ENCODE results near the gene MECR. TPM values are rescaled to one million over a fixed set of nuclear protein-coding genes. Genes with fewer than 3 reads are reported as not detected.

MECR gene, protein sequence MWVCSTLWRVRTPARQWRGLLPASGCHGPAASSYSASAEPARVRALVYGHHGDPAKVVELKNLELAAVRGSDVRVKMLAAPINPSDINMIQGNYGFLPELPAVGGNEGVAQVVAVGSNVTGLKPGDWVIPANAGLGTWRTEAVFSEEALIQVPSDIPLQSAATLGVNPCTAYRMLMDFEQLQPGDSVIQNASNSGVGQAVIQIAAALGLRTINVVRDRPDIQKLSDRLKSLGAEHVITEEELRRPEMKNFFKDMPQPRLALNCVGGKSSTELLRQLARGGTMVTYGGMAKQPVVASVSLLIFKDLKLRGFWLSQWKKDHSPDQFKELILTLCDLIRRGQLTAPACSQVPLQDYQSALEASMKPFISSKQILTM
- 10 to 100 TPM; 24.5 to 26.9 TPM for total RNA-seq

DNA sequence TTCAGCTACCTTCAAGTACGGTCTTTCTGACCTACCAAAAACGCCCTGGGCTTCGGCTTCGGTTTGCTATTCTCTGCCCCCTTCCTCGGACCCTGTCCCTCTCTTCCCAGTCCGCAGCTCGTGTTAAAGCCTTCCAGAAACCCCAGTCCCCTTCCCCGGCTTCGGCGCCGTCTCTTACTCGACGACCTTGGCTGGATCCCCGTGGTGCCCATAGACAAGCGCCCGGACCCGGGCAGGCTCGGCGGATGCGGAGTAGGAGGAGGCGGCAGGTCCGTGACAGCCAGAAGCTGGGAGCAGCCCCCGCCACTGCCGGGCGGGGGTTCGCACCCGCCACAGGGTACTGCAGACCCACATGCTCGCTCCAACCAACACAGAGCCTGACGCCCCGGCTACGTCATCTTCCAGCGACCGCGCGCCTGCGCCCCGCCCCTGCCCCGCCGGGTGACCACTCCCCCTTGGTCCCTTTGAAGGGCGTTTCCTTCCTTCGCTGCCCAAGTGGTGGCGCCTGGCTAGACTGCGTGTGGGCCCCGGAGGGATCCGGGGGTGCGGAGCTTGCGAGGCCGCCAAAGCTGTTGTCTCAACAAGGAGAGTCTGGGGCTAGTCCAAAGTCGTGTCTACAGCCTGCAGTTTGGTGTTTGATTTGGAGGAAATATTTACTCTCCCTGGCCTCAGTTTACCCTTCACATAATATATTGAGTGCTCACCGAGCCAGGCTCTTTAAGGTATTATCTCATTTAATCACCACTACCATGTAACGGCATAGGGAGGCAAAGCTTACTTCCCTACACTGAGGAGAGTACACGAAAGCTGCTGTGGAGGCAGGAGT, at the start of gene MECR:
TSS of gene MECR (minus strand) at position 382 of the 826 bp plus-strand sequence. CDS start at position 354, 28 bp downstream.
- CTCF ChIA-PET, result interaction anchor here (0.9 to 1.6 kb wide), 5 partner anchors 9 to 1477 kb away, joined by 3 to 4 read pairs (median 3); partner anchors contain the start of gene SRSF4
- Mint-ChIP-seq H3K4me3 (peak within 1 kb of the TSS; percentile 96), H3K4me1 (peaks cover 19% of the 10 kb centered on the region), H3K27ac (peak within 1 kb of the TSS; percentile 94), H3K9me3 (ENCODE audit: low read depth) (no peaks in the 10 kb centered on the region), H3K36me3 (no peaks in the 10 kb centered on the region), H3K27me3 (peaks cover 18% of the 10 kb centered on the region)
- ATAC-seq (peak; percentile 99), DNase-seq (peak; percentile 96)

GRCh38 chr1:29279951-29280391, 49.2 kb upstream of the MECR start:
- H3K27me3 Mint-ChIP-seq, result peaks cover 9% of the 10 kb centered on the region
- CTCF ChIA-PET, result no interaction called here

DNA sequence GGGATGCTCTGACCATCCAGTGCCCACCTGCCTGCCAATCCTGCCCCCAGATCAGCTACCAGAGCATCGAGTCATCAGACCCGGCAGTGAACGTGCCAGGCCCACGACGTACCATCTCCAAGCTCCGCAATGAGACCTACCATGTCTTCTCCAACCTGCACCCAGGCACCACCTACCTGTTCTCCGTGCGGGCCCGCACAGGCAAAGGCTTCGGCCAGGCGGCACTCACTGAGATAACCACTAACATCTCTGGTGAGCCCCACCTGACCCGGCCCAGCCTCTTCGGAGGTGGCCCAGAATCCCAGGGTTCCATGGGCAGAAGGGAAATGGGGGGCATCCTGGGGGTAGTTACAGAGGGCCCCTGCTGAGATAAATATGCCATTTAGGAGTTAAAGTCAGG, 48.7 kb upstream of the MECR start:
- no peak for DNase-seq
- Mint-ChIP-seq H3K36me3 (no peaks in the 10 kb centered on the region), H3K27ac (no peak overlapping the region), H3K27me3 (peaks cover 9% of the 10 kb centered on the region), H3K4me1 (no peaks in the 10 kb centered on the region), H3K4me3 (no peak overlapping the region), H3K9me3 (ENCODE audit: low read depth) (no peaks in the 10 kb centered on the region)
- ATAC-seq, result no peak
- CTCF ChIA-PET, result no interaction called here

More at GRCh38 chr1:29279951-29280391, 49.2 kb upstream of the MECR start:
- DNase-seq (no peak), ATAC-seq (no peak)
- H3K36me3 Mint-ChIP-seq, result no peaks in the 10 kb centered on the region
- no peak overlapping the region for H3K27ac Mint-ChIP-seq
- no peaks in the 10 kb centered on the region for H3K4me1 Mint-ChIP-seq
- no peak overlapping the region for H3K4me3 Mint-ChIP-seq
- H3K9me3 Mint-ChIP-seq (ENCODE audit: low read depth), result no peaks in the 10 kb centered on the region

DNA sequence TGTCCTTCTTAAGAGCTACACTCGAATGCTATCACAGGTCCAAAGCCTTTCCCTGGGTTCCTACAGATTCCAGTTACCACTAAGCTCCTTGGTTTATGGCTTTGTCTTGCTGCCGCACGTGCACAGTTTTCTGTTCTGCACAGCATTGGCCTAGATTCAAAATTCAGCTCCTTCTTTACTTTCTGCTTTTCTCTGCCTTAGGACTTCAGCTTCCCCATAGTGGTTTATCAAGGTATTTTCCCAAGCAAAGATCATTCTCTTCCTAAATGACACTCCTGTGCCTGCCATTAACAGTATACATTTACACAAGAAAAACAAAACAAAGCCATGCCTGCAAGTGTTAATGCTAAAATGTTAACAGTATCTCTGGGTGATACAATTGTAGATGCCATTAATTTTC, 47.4 kb upstream of the MECR start:
- H3K36me3 Mint-ChIP-seq, result no peaks in the 10 kb centered on the region
- DNase-seq (no peak), ATAC-seq (no peak)
- peaks cover 9% of the 10 kb centered on the region for H3K27me3 Mint-ChIP-seq
- CTCF ChIA-PET, result no interaction called here
- H3K9me3 Mint-ChIP-seq (ENCODE audit: low read depth), result no peaks in the 10 kb centered on the region
- no peaks in the 10 kb centered on the region for H3K4me1 Mint-ChIP-seq
- no peak overlapping the region for H3K4me3 Mint-ChIP-seq
- no peak overlapping the region for H3K27ac Mint-ChIP-seq

DNA sequence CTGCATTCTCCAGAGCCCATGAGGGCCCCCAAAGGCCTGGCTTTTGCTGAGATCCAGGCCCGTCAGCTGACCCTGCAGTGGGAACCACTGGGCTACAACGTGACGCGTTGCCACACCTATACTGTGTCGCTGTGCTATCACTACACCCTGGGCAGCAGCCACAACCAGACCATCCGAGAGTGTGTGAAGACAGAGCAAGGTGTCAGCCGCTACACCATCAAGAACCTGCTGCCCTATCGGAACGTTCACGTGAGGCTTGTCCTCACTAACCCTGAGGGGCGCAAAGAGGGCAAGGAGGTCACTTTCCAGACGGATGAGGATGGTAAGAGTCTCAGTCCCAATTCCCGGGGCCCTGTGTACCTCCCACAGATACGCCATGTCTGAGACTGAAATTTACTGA, 44.7 kb upstream of the MECR start:
- Mint-ChIP-seq H3K27me3 (peaks cover 29% of the 10 kb centered on the region), H3K9me3 (ENCODE audit: low read depth) (no peaks in the 10 kb centered on the region), H3K4me1 (no peaks in the 10 kb centered on the region), H3K4me3 (no peak overlapping the region), H3K27ac (no peak overlapping the region), H3K36me3 (no peaks in the 10 kb centered on the region)
- DNase-seq, result no peak
- ATAC-seq, result no peak
- CTCF ChIA-PET, result no interaction called here

DNA sequence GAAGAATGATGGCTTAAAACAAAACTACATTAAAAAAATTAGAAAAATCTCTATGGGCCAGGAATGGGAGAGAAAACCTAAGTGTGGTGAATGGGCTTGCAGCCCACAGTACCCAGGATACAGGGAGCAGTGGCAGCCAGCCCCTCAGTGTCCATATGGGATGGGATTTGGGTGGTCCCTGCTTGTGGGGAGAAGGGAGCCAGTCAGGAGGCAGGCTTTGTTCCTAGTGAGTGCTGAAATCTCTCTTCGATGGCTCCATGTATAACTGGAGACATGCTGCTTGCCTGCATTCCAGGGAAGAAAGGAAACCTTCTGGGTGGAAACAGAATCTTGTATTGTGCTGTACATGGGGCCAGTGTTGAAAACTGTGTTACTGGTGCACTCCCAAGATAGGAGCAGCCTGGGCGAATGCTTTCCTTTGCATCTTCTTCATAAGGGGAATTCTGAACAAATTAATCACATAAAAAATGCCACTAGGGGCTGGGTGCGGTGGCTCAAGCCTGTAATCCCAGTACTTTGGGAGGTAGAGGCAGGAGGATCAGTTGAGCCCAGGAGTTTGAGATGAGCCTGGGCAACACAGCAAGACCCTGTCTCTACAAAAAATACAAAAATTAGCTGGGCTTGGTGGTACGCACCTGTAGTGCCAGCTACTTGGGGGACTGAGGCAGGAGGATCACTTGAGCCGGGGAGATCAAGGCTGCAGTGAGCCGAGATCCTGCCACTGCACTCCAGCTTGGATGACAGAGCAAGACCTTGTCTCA, 41.6 kb upstream of the MECR start:
- CTCF ChIA-PET, result no interaction called here
- no peak for ATAC-seq

DNA sequence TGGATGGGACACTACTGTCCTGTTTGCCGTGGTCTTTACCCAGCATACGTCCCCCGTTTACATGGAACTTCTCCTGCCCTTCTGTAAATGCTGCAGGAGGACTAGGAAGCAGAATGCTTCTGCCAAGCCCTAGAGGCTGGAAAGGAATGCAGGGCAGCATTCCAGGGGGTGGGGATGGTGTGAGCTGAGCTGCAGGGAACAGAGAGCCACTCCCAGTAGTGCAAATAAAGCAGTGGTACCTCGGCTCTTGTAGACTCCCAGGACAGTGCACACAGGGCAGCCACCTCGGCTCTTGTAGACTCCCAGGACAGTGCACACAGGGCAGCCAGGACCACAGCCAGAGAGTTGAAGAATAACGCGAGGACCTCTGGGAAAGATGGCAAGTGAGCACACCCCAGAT, 41.0 kb upstream of the MECR start:
- no peaks in the 10 kb centered on the region for H3K36me3 Mint-ChIP-seq
- no peaks in the 10 kb centered on the region for H3K4me1 Mint-ChIP-seq
- DNase-seq, result no peak
- H3K4me3 Mint-ChIP-seq, result no peak overlapping the region
- ATAC-seq, result no peak
- no peaks in the 10 kb centered on the region for H3K9me3 Mint-ChIP-seq (ENCODE audit: low read depth)
- H3K27ac Mint-ChIP-seq, result no peak overlapping the region
- H3K27me3 Mint-ChIP-seq, result peaks cover 51% of the 10 kb centered on the region
- CTCF ChIA-PET, result no interaction called here

More for the DNA sequence above, 41.6 kb upstream of the MECR start:
- Mint-ChIP-seq H3K4me1 (no peaks in the 10 kb centered on the region), H3K27ac (no peak overlapping the region), H3K27me3 (peaks cover 47% of the 10 kb centered on the region), H3K36me3 (no peaks in the 10 kb centered on the region), H3K9me3 (ENCODE audit: low read depth) (no peaks in the 10 kb centered on the region), H3K4me3 (no peak overlapping the region)
- no peak for DNase-seq

- no peak for ATAC-seq
- Mint-ChIP-seq H3K27me3 (peaks cover 56% of the 10 kb centered on the region), H3K4me3 (no peak overlapping the region), H3K36me3 (no peaks in the 10 kb centered on the region), H3K4me1 (no peaks in the 10 kb centered on the region), H3K27ac (no peak overlapping the region), H3K9me3 (ENCODE audit: low read depth) (no peaks in the 10 kb centered on the region)
- no peak for DNase-seq
- CTCF ChIA-PET, result no interaction called here
These were observed 40.3 kb upstream of the MECR start for GRCh38 chr1:29270929-29271521.

- Mint-ChIP-seq H3K36me3 (no peaks in the 10 kb centered on the region), H3K27me3 (peaks cover 65% of the 10 kb centered on the region), H3K27ac (no peak overlapping the region), H3K4me1 (no peaks in the 10 kb centered on the region), H3K4me3 (no peak overlapping the region), H3K9me3 (ENCODE audit: low read depth) (no peaks in the 10 kb centered on the region)
- CTCF ChIA-PET, result no interaction called here
- DNase-seq, result no peak
- ATAC-seq, result no peak
These were observed 38.6 kb upstream of the MECR start for GRCh38 chr1:29269382-29269781.

DNA sequence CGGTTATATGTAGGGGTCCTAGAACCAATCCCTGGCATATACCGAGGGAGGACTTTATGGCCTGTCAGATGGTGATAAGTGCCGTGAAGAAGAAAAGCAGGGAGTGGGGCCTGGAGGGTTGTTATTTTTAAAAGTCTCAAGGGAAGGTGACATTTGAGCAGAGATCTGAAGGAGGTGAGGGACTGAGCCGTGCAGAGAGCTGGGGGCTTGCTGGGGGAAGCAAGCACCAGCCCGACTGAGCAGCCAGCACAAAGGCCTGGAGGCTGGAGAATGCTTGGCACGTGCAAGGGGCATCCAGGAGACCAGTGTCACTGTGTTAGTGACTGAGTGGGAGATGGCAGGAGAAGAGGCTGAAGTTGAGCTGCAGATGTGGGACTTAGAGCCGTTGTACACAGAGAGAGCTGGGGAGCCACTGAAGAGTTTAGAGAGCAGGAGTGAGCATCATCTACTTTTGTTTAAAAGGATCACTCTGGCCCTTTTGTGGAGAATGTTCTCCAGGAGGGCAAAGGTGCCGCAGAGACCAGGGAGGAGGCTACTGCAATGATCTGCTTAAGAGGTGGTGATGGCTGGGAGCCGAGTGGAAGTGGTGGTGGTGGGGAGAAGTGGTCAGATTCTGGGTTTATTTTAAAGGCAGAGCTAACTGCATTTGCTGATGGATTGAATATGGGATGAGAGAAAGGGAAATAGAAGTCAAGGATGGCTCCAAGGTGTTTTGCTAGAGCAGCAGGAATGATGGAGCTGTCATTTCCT, 36.8 kb upstream of the MECR start:
- peaks cover 65% of the 10 kb centered on the region for H3K27me3 Mint-ChIP-seq
- no peaks in the 10 kb centered on the region for H3K9me3 Mint-ChIP-seq (ENCODE audit: low read depth)
- no peaks in the 10 kb centered on the region for H3K4me1 Mint-ChIP-seq
- DNase-seq, result no peak
- CTCF ChIA-PET, result no interaction called here
- no peaks in the 10 kb centered on the region for H3K36me3 Mint-ChIP-seq
- no peak overlapping the region for H3K27ac Mint-ChIP-seq
- ATAC-seq, result no peak
- no peak overlapping the region for H3K4me3 Mint-ChIP-seq

DNA sequence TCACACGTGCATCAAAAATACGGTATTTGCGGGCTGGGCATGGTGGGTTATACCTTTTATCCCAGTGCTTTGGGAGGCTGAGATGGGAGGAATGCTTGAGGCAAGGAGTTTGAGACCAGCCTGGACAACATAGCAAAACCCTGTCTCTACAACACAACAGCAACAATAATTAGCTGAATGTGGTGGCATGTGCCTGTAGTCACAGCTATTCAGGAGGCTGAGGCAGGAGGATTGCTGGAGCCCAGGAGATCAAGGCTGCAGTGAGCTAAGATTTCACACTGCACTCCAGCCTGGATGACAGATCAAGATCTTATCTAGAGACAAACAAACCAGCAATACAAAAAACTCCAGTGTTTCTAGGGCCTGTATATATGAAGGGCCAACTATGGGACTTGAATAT, 36.2 kb upstream of the MECR start:
- H3K4me1 Mint-ChIP-seq, result no peaks in the 10 kb centered on the region
- no peaks in the 10 kb centered on the region for H3K9me3 Mint-ChIP-seq (ENCODE audit: low read depth)
- H3K27me3 Mint-ChIP-seq, result peaks cover 66% of the 10 kb centered on the region
- CTCF ChIA-PET, result no interaction called here
- no peak for ATAC-seq
- no peak for DNase-seq
- no peaks in the 10 kb centered on the region for H3K36me3 Mint-ChIP-seq
- H3K27ac Mint-ChIP-seq, result no peak overlapping the region
- H3K4me3 Mint-ChIP-seq, result no peak overlapping the region

GRCh38 chr1:29264773-29265389, 34.1 kb upstream of the MECR start:
- Mint-ChIP-seq H3K4me3 (no peak overlapping the region), H3K36me3 (no peaks in the 10 kb centered on the region), H3K9me3 (ENCODE audit: low read depth) (no peaks in the 10 kb centered on the region), H3K27ac (no peak overlapping the region), H3K27me3 (peaks cover 74% of the 10 kb centered on the region), H3K4me1 (peaks cover 4% of the 10 kb centered on the region)
- ATAC-seq (no peak), DNase-seq (no peak)
- CTCF ChIA-PET, result no interaction called here

Measured in activated CD8-positive, alpha-beta memory T cell treated with anti-CD3 and anti-CD28 coated beads, Interleukin-2, amount 10 ng/mL, durations not matched to agents 7 days and 5 days (primary cell).